NCI-H2171 (cell line): ENCODE measurements around the gene MEGF9.
"Not testable (repeated sequence)": the region's sequence is repeated elsewhere in the genome, so short reads cannot be mapped to it uniquely, and the experiment has no call there.

Source experiments
- DNase-seq: peaks from one replicate; lab custom pipeline; 2025; lab: John Stamatoyannopoulos, UW

MEGF9 gene

DNA sequence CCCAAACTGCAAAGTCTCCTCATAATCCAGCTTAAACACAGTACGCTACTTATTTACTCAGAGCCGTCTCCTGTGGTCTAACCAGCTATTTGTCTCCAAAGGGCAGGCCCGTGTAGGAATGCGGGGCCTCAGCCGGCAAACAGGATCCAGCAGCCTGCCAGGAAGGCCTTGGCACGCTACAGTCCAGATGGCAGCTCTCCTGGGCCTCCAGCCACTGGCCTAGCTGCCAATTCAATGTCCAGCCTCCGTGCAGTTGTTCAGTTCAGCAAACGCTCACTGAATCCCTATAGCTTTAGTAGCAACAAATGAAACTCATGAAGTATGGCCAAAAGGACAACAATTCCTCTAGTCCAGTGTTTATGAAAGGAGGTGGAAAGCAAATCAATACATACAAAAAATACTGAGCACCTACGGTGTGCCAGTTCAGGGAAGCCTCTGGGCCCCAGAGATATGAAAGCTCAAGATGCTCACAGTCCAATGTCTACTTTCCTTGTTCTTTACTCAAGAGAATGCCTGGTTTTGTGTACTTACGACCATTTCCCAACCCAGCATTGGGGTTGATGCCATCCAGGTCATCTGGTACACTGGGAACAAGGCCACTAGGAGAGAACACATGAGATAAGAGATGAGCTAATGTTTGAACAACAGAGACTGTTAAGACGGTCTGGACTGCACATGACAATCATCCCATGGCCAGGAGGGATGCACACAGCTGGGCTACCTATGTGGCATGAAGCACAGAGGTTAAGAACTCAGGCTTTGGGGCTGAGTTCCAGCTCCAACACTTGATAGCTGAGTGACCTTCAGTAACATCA is 142.6 kb downstream of the MEGF9 start:
- DNase-seq, result no peak

- no peak for DNase-seq
Measured at GRCh38 chr9:120570296-120570695, 144.0 kb downstream of the MEGF9 start.

GRCh38 chr9:120569556-120569955 is 144.7 kb downstream of the MEGF9 start:
- no peak for DNase-seq

GRCh38 chr9:120568816-120569215 is 145.5 kb downstream of the MEGF9 start:
- no peak for DNase-seq

GRCh38 chr9:120567874-120568273 is 146.4 kb downstream of the MEGF9 start:
- no peak for DNase-seq

- no peak for DNase-seq
Measured at GRCh38 chr9:120567081-120567480, 147.2 kb downstream of the MEGF9 start.

GRCh38 chr9:120564589-120564988 is 149.7 kb downstream of the MEGF9 start:
- no peak for DNase-seq

GRCh38 chr9:120562861-120563443 is 151.3 kb downstream of the MEGF9 start:
- DNase-seq, result no peak

GRCh38 chr9:120561709-120562108 is 152.6 kb downstream of the MEGF9 start:
- DNase-seq, result no peak

DNA sequence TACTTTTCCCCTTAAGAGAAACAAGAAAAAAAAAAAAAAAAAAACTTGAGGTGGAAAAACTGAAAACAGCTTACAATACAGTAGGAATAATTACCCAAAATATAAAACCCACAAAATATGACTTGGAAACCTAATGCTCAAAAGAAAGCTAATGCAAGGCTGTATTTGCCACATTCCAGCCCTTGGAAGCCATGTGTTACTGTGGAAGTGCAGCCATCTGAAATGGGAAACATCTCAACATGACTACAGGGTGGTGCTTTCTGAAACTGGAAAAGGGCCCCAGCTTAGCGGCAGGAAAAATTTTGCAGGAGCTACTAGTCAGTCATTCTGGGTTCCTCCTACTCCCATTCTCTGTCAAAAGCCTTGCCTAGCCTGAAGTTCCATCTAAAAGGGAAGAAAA is 154.7 kb downstream of the MEGF9 start:
- no peak for DNase-seq

- DNase-seq, result no peak
Measured at GRCh38 chr9:120558454-120558853, 155.8 kb downstream of the MEGF9 start.

DNA sequence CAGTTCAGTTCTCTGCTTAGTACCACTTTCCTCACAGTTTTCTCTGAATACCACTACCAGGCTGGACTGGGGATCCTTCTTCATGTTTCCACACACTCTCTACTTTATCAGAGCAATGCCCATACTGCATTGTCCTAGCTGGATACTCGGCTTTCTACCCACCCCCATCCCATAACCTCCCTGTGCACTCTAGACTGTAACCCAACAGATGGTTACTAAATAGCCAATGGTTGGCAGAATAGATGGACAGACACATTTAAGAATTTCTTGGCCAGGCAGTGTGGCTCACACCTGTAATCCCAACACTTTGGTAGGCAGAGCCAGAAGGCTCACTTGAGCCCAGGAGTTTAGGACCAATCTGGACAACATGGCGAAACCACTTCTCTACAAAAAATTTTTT is 157.1 kb downstream of the MEGF9 start:
- no peak for DNase-seq

DNA sequence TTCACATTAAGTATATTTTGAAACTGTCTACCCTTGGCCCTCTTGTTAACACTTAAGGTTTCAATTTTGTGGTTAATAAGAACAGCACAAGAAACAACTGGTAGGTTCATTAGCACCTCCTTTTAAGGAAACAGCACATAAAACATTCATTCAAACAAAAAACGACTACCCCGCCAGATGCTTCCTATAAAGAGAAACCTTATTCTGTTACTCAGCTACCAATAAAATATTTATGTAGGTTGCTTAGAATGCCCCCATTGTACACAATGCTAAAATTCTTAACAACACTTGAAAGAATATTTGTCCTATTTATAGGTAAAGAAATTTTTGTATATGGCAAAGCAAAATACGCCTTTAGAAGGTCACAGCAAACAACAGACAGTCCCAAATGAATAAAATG is 157.5 kb downstream of the MEGF9 start:
- no peak for DNase-seq

GRCh38 chr9:120555839-120556238 is 158.4 kb downstream of the MEGF9 start:
- no peak for DNase-seq

DNA sequence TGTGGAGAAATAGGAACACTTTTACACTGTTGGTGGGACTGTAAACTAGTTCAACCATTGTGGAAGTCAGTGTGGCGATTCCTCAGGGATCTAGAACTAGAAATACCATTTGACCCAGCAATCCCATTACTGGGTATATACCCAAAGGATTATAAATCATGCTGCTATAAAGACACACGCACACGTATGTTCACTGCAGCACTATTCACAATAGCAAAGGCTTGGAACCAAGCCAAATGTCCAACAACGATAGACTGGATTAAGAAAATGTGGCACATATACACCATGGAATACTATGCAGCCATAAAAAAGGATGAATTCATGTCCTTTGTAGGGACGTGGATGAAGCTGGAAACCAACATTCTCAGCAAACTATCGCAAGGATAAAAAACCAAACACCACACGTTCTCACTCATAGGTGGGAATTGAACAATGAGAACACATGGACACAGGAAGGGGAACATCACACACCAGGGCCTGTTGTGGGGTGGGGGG is 162.0 kb downstream of the MEGF9 start:
- not testable (repeated sequence) for DNase-seq
